Suprapubic skin (tissue), 4 donors: ENCODE data around the gene SLC26A4.

ENCODE experiments used
- CTCF ChIP-seq, 2 donors: fragments of 200-600 bp in 1 of 2; fragments of 450-650 bp in 1 of 2; sonication (generic) in 1 of 2; IDR thresholded peaks; one replicate each; pipeline ENCODE4 v1.5.1; 2016 to 2019; ENCODE audit warnings: antibody characterized with exemption in 2 of 2, mild to moderate bottlenecking in 1 of 2, moderate library complexity in 1 of 2
- EP300 ChIP-seq: sonication (generic); formaldehyde crosslinking; IDR thresholded peaks from one replicate; pipeline ENCODE4 v1.6.1; 2017; ENCODE audit warnings: antibody characterized with exemption
- POLR2A ChIP-seq, 2 donors: fragments of 450-650 bp; IDR thresholded peaks; one replicate each; pipeline ENCODE4 v1.6.1; 2017; ENCODE audit warnings: antibody characterized with exemption in 2 of 2, mild to moderate bottlenecking in 2 of 2, moderate library complexity in 2 of 2
- POLR2AphosphoS5 ChIP-seq, 3 donors: sonication (generic); formaldehyde crosslinking; IDR thresholded peaks; one replicate each; pipeline ENCODE4 v1.6.1; 2017; ENCODE audit warnings: antibody characterized with exemption in 3 of 3

- no peak for TF ChIP-seq CTCF (IDR thresholded peaks at IDR 0.05)
- no peak for TF ChIP-seq POLR2AphosphoS5 (IDR thresholded peaks at IDR 0.05)
- TF ChIP-seq POLR2A (IDR thresholded peaks at IDR 0.05) = no peak
- no peak for TF ChIP-seq EP300
Observed at GRCh38 chr7:107718456-107719193, 58.0 kb downstream of the SLC26A4 start.
